Common myeloid progenitor, CD34-positive (primary cell): Measurements from ENCODE around the gene PLCL1.

Source experiments
- CTCF ChIA-PET: fragments of 350-600 bp; sonication (Branson Sonifier 250); formaldehyde crosslinking; loops from one replicate; lab custom pipeline; 2021; ENCODE audit warnings: antibody characterized with exemption; lab: Charles Lee
- POLR2A ChIA-PET: fragments of 350-600 bp; sonication (Branson Sonifier 250); formaldehyde crosslinking; loops from one replicate; lab custom pipeline; 2021; ENCODE audit warnings: antibody characterized with exemption; lab: Charles Lee
- DNase-seq, 3 donors: peaks; one replicate each; pipeline versions ENCODE4 v3.0.0 to v3.0.0-alpha.2; 2013
- H3K27ac ChIP-seq, 2 experiments: 1 replicate in 1 of 2; 2 replicates in 1 of 2; pipeline ENCODE4 v1.7.0; 2013; ENCODE audit warnings: inconsistent platforms in 2 of 2, low read length in 2 of 2, mild to moderate bottlenecking in 2 of 2, low read depth in 1 of 2, moderate library complexity in 1 of 2; ENCODE audit not compliant: severe bottlenecking in 2 of 2, insufficient read depth in 1 of 2, poor library complexity in 1 of 2
- H3K27me3 ChIP-seq, 5 experiments: replicated peaks in 2 of 5; 1 replicate in 3 of 5; 2 replicates in 2 of 5; pipeline versions ENCODE4 v1.6.1 to v1.7.0; 2013; ENCODE audit warnings: low read length in 4 of 5, mild to moderate bottlenecking in 2 of 5, moderate library complexity in 2 of 5, inconsistent platforms in 1 of 5; ENCODE audit not compliant: insufficient read depth in 5 of 5, control insufficient read depth in 4 of 5
- H3K36me3 ChIP-seq, 4 experiments: 1 replicate in 2 of 4; 2 replicates in 2 of 4; pipeline versions ENCODE4 v1.6.1 to v1.7.0; 2013; ENCODE audit warnings: low read length in 3 of 4, control low read depth in 1 of 4, mild to moderate bottlenecking in 1 of 4; ENCODE audit not compliant: control insufficient read depth in 4 of 4, insufficient read depth in 4 of 4
- H3K4me1 ChIP-seq, 4 experiments: 1 replicate in 3 of 4; 2 replicates in 1 of 4; pipeline versions ENCODE4 v1.6.1 to v1.7.1; 2013; ENCODE audit warnings: low read length in 3 of 4, mild to moderate bottlenecking in 3 of 4, control low read depth in 1 of 4, inconsistent platforms in 1 of 4, moderate library complexity in 1 of 4; ENCODE audit not compliant: control insufficient read depth in 4 of 4, insufficient read depth in 4 of 4; ENCODE audit errors: control extremely low read depth in 1 of 4
- H3K4me3 ChIP-seq, 7 experiments: 1 replicate in 4 of 7; 2 replicates in 3 of 7; pipeline versions ENCODE4 v1.5.1 to v1.7.0; 2013; ENCODE audit warnings: mild to moderate bottlenecking in 7 of 7, low read length in 6 of 7, moderate library complexity in 6 of 7, inconsistent platforms in 2 of 7, low read depth in 2 of 7, control low read depth in 1 of 7; ENCODE audit not compliant: insufficient read depth in 4 of 7, control insufficient read depth in 1 of 7; ENCODE audit errors: extremely low read depth in 1 of 7
- H3K9me3 ChIP-seq, 5 experiments: 1 replicate in 4 of 5; 2 replicates in 1 of 5; pipeline versions ENCODE4 v1.6.1 to v1.7.1; 2013; ENCODE audit warnings: low read length in 4 of 5, mild to moderate bottlenecking in 2 of 5, inconsistent platforms in 1 of 5, low read depth in 1 of 5, moderate library complexity in 1 of 5; ENCODE audit not compliant: control insufficient read depth in 4 of 5, insufficient read depth in 2 of 5; ENCODE audit errors: control extremely low read depth in 1 of 5
- WGBS: methylation state at CpG from one replicate; pipeline ENCODE4 v1.1.5; 2013; ENCODE audit not compliant: insufficient coverage; 5-methylcytosine and 5-hydroxymethylcytosine counted together

The PLCL1 gene

DNA sequence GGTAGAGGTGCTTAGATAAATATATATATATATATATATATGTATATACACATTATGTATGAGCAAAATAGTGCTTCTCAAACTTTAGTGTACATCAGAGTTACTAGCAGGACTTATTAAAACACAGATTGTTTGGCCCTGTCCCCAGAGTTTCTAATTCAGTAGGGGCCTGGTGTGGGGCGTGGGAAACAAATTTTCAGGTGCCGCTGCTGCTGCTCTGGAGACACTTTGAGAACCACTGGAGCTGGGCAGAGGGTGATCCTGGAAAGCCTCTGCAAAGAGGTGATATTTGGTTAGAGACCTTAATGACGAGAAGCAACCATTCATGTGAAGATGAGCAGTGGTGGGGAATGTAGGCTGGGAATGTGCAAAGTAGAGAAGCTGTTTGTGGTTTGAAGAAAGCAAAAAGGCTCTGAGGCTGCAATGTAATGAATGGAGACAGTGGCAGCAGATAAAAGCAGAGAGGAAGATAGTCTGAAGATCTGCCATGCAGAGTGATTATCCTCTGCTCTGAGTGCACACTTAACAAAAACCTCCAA, 142.9 kb downstream of the PLCL1 start:
- 97% methylated on average over 3 of the region's 3 CpGs for WGBS
- CTCF ChIA-PET, result interaction anchor here (0.5 to 0.6 kb wide), 2 partner anchors 115 to 408 kb away, joined by 3 to 6 read pairs; no protein-coding TSS in a partner anchor
- POLR2A ChIA-PET, result no interaction called here

DNA sequence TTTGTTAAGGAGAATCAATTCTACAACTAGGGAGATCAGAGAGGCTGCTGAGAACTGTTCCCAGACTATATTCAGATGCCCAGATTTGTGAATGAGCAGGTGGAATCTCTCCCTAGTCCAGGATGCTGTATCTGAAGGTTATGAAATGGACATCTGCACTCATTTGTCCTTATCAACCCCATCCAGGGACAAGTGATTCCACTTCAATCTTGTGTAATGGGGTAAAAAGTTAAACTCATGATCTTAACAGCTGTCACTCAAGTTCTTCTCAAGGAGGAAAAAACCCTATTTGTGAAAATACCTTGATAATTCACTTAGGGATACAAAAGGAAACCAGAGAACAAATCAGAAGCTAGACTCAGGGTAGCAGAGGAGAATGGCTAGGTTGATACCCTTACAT, 144.8 kb downstream of the PLCL1 start:
- POLR2A ChIA-PET, result no interaction called here
- CTCF ChIA-PET, result no interaction called here

More for the DNA sequence above, 142.9 kb downstream of the PLCL1 start:
- no peak for DNase-seq
- Histone ChIP-seq H3K9me3 (peaks cover 0 to 3% (median 0%) of the 10 kb centered on the region in 5 experiments), H3K4me1 (no peaks in the 10 kb centered on the region), H3K27me3 (peaks cover 0 to 9% (median 3%) of the 10 kb centered on the region in 5 experiments), H3K27ac (no peak overlapping the region), H3K36me3 (no peaks in the 10 kb centered on the region), H3K4me3 (no peak overlapping the region)

DNA sequence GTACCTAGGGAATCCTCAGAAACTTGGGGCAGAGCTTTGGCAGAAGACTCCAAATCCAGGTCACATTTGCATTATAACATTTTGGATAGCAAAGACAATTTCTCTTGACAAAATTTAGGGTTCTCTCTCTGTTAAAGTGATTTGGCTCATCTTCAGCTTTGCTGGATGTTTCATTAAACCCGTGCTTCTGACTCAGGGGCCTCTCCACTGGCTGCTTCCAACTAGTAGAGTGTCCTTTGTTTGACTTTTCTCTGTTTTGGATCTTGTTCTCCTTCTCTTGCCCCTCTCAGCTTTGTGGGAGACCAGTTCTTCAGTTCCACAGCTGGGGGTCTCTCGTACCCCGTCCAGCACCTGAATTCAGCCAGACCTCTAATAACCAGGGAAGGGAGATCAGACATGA, 145.6 kb downstream of the PLCL1 start:
- no peak overlapping the region for H3K4me3 ChIP-seq
- H3K4me1 ChIP-seq, result peaks cover 0 to 8% (median 2%) of the 10 kb centered on the region in 4 experiments
- ChIA-PET CTCF (no interaction called here), POLR2A (no interaction called here)
- peaks cover 0 to 9% (median 3%) of the 10 kb centered on the region in 5 experiments for H3K27me3 ChIP-seq
- no peak overlapping the region for H3K27ac ChIP-seq
- WGBS, result 90% methylated on average over 1 of the region's 3 CpGs
- H3K36me3 ChIP-seq, result no peaks in the 10 kb centered on the region
- no peak for DNase-seq
- peaks cover 0 to 1% (median 0%) of the 10 kb centered on the region in 5 experiments for H3K9me3 ChIP-seq

More for the DNA sequence above, 144.8 kb downstream of the PLCL1 start:
- Histone ChIP-seq H3K27ac (no peak overlapping the region), H3K4me1 (peaks cover 0 to 6% (median 2%) of the 10 kb centered on the region in 4 experiments), H3K4me3 (no peak overlapping the region), H3K36me3 (no peaks in the 10 kb centered on the region), H3K9me3 (peaks cover 0 to 1% (median 0%) of the 10 kb centered on the region in 5 experiments), H3K27me3 (peaks cover 0 to 9% (median 3%) of the 10 kb centered on the region in 5 experiments)
- no peak for DNase-seq

DNA sequence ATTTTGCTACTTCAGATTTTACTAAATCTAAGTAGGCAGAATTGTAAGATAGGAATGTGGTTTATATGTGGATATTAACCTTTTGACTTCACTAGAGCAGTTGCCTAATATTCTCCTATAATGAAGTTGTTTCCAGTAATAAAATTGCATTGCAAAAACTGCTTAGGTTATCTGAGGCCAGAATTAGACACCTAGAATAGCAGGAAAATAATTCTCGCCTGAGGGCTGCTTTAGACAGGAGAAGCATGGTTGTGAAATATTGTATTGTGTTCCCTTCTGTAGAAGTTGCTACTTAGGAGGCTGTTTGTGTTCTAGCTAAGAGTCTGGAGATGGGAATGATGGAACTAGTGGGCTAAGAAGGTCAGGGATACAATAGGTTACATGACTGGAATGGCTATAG, 146.3 kb downstream of the PLCL1 start:
- ChIA-PET POLR2A (interaction anchor here (0.6 kb wide), 1 partner anchor 534 kb away, joined by 4 read pairs; no protein-coding TSS in a partner anchor), CTCF (no interaction called here)
- H3K9me3 ChIP-seq, result peaks cover 0 to 1% (median 0%) of the 10 kb centered on the region in 5 experiments
- no peak overlapping the region for H3K4me3 ChIP-seq
- DNase-seq, result no peak
- 100% methylated on average over 1 of the region's 1 CpG for WGBS
- peaks cover 0 to 8% (median 2%) of the 10 kb centered on the region in 4 experiments for H3K4me1 ChIP-seq
- no peaks in the 10 kb centered on the region for H3K36me3 ChIP-seq
- H3K27me3 ChIP-seq, result peaks cover 0 to 7% (median 3%) of the 10 kb centered on the region in 5 experiments
- H3K27ac ChIP-seq, result no peak overlapping the region

DNA sequence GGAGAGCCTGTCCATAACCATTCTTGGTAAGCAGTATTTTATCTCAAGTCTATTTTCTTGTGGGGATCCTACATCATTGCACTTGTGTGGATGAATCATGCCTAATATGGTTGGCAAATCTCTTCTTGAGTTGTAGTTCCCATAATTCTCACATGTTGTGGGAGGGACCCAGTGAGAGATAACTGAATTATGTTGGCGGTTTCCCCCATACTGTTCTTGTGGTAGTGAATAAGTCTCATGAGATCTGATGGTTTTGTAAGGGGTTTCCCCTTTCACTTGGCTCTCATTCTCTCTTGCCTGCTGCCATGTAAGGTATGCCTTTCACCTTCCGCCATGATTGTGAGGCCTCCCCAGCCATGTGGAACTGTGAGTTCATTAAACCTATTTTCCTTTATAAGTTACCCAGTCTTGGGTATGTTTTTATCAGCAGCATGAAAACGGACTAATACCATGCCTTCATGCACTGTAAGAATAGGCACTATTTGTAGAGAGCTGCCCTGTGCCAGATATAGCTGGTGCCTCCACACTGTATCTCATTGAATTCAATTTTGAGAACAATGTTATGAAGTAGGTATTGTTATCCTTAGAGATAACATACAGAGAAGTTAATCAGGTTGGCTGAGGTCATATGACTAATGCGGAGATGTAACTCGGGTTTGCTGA, 148.3 kb downstream of the PLCL1 start:
- Histone ChIP-seq H3K4me1 (peaks cover 0 to 8% (median 2%) of the 10 kb centered on the region in 4 experiments), H3K9me3 (peaks cover 0 to 2% (median 0%) of the 10 kb centered on the region in 5 experiments), H3K27ac (no peak overlapping the region), H3K27me3 (peaks cover 0 to 7% (median 3%) of the 10 kb centered on the region in 5 experiments), H3K4me3 (no peak overlapping the region), H3K36me3 (no peaks in the 10 kb centered on the region)
- no peak for DNase-seq
- ChIA-PET POLR2A (no interaction called here), CTCF (no interaction called here)
- 100% methylated on average over 1 of the region's 5 CpGs for WGBS

DNA sequence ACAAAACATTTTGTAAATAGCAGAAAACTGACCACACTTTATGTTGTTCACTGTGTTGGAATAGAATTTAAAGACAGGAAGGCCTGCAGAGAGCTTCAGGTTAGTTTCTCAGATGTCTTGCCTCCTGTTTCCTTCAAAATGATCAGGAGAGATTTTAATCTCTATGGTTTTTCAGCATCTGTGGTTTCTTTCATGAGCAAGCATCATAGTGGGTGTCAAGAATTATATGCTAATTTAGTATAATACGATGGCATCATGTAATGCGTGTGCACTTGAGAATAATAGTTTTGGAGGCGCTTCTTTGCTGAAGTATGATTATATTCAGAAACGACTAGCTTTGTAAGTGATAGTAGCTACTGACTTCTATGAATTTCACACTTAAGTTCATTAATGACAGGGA, 149.9 kb downstream of the PLCL1 start:
- Histone ChIP-seq H3K4me1 (peaks cover 0 to 8% (median 2%) of the 10 kb centered on the region in 4 experiments), H3K27me3 (peaks cover 0 to 7% (median 3%) of the 10 kb centered on the region in 5 experiments), H3K9me3 (peaks cover 0 to 2% (median 0%) of the 10 kb centered on the region in 5 experiments), H3K36me3 (no peaks in the 10 kb centered on the region), H3K4me3 (no peak overlapping the region), H3K27ac (no peak overlapping the region)
- WGBS, result 79% methylated on average over 3 of the region's 4 CpGs
- ChIA-PET POLR2A (no interaction called here), CTCF (no interaction called here)
- DNase-seq, result peak in 2 of 3 donors; percentile 25 to 45

DNA sequence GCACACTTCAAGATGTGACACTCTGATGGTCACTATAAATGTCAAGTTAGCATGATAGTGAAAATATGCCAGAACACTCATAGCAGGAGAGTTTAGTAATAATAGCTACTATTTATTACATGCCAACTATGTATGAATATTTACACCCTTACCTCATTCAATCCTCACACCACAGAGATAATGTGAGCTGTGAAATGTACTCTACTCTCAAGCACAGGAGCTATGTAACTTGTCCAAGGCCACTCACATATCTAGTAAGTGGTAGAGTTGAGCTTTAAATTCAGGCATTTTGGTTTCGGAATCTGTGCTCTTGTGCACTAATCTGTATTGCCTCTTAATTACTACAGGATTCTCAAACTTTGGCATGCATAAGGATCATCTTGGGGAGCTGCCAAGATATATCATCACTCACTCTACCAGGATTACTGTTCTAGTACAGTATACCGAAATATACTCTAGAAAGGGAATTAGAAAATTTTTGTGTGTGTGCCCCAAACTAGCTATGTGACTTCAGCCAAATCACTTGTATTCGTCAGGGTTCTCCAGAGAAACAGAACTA, 154.3 kb downstream of the PLCL1 start:
- ChIA-PET POLR2A (no interaction called here), CTCF (no interaction called here)
- no peak for DNase-seq
- peaks cover 0 to 2% (median 0%) of the 10 kb centered on the region in 5 experiments for H3K9me3 ChIP-seq
- H3K27me3 ChIP-seq, result no peaks in the 10 kb centered on the region
- no peak overlapping the region for H3K4me3 ChIP-seq
- no peak overlapping the region for H3K27ac ChIP-seq
- WGBS, result 100% methylated on average over 1 of the region's 3 CpGs
- H3K4me1 ChIP-seq, result peaks cover 0 to 8% (median 2%) of the 10 kb centered on the region in 4 experiments
- H3K36me3 ChIP-seq, result no peaks in the 10 kb centered on the region
